Neural progenitor cell (in vitro differentiated cells): ENCODE measurements around the gene AK5. TPM values are rescaled to one million over a fixed set of nuclear protein-coding genes. Genes with fewer than 3 reads are reported as not detected.

Experiments used
- DNase-seq: peaks from one replicate; pipeline ENCODE4 v3.0.0-alpha.2; 2016; ENCODE audit warnings: low spot score
- H2AFZ ChIP-seq: fragments of 200-600 bp; sonication (generic); replicated peaks from 2 replicates; pipeline ENCODE4 v1.6.1; 2016; ENCODE audit warnings: antibody characterized with exemption
- H3F3A ChIP-seq: fragments of 200-600 bp; sonication (generic); 2 replicates; pipeline ENCODE4 v1.6.1; 2016; ENCODE audit warnings: antibody characterized with exemption, low read depth
- H3K27ac ChIP-seq: fragments of 200-600 bp; sonication (generic); 2 replicates; pipeline ENCODE4 v1.5.1; 2016; ENCODE audit warnings: mild to moderate bottlenecking
- H3K27me3 ChIP-seq: fragments of 200-600 bp; sonication (generic); 2 replicates; pipeline ENCODE4 v1.6.1; 2016; ENCODE audit warnings: mild to moderate bottlenecking, moderate library complexity
- H3K36me3 ChIP-seq: fragments of 200-600 bp; sonication (generic); 2 replicates; pipeline ENCODE4 v1.5.1; 2016
- H3K4me1 ChIP-seq: fragments of 200-600 bp; sonication (generic); 2 replicates; pipeline ENCODE4 v1.6.1; 2016; ENCODE audit warnings: mixed run types
- H3K4me2 ChIP-seq: fragments of 200-600 bp; sonication (generic); 2 replicates; pipeline ENCODE4 v1.6.1; 2016
- H3K4me3 ChIP-seq: fragments of 200-600 bp; sonication (generic); 2 replicates; pipeline ENCODE4 v1.5.1; 2016
- H3K79me2 ChIP-seq: fragments of 200-600 bp; sonication (generic); 2 replicates; pipeline ENCODE4 v1.6.1; 2016; ENCODE audit warnings: low read depth
- H3K9ac ChIP-seq: fragments of 200-600 bp; sonication (generic); 2 replicates; pipeline ENCODE4 v1.6.1; 2016
- H3K9me3 ChIP-seq: fragments of 200-600 bp; sonication (generic); 2 replicates; pipeline ENCODE4 v1.5.1; 2016; ENCODE audit warnings: low read depth
- H4K20me1 ChIP-seq: fragments of 200-600 bp; sonication (generic); 2 replicates; pipeline ENCODE4 v1.6.1; 2016; ENCODE audit warnings: low read depth
- H3K27ac Mint-ChIP-seq: 3 replicates; pipeline ENCODE4 v1.8.0; 2021; ENCODE audit warnings: mixed read lengths
- H3K27me3 Mint-ChIP-seq: 2 replicates; pipeline ENCODE4 v1.8.0; 2022; ENCODE audit warnings: low read depth, mild to moderate bottlenecking, inconsistent platforms, moderate library complexity, mixed read lengths; ENCODE audit not compliant: insufficient read depth
- H3K36me3 Mint-ChIP-seq: 3 replicates; pipeline ENCODE4 v1.8.0; 2021; ENCODE audit warnings: mixed read lengths
- H3K4me1 Mint-ChIP-seq: 3 replicates; pipeline ENCODE4 v1.8.0; 2021; ENCODE audit warnings: mixed read lengths
- H3K4me3 Mint-ChIP-seq: 3 replicates; pipeline ENCODE4 v1.8.0; 2021; ENCODE audit warnings: mild to moderate bottlenecking, moderate library complexity, mixed read lengths
- H3K9me3 Mint-ChIP-seq: 3 replicates; pipeline ENCODE4 v1.8.0; 2020; ENCODE audit warnings: mixed read lengths
- CTCF ChIP-seq: fragments of 200-600 bp; sonication (generic); IDR thresholded peaks from 2 replicates; pipeline ENCODE4 v1.5.1; 2017; ENCODE audit warnings: antibody characterized with exemption, mild to moderate bottlenecking
- EZH2 ChIP-seq: fragments of 200-600 bp; sonication (generic); IDR thresholded peaks from 2 replicates; pipeline ENCODE4 v1.6.1; 2017; ENCODE audit warnings: antibody characterized with exemption, mild to moderate bottlenecking, moderate library complexity
- EZH2phosphoT487 ChIP-seq: fragments of 200-600 bp; sonication (generic); IDR thresholded peaks from 2 replicates; pipeline ENCODE4 v1.6.1; 2017; ENCODE audit warnings: antibody characterized with exemption
- total RNA-seq: library from RNA; depleted of rRNA; stranded (reverse); fragments of >200 nt; gene quantifications from 2 replicates; pipeline ENCODE4 v1.2.3, GENCODE V29; 2015; ENCODE audit warnings: low replicate concordance

Gene AK5
- total RNA-seq, 1 donor from 2014 or later: 1.8 TPM

DNA sequence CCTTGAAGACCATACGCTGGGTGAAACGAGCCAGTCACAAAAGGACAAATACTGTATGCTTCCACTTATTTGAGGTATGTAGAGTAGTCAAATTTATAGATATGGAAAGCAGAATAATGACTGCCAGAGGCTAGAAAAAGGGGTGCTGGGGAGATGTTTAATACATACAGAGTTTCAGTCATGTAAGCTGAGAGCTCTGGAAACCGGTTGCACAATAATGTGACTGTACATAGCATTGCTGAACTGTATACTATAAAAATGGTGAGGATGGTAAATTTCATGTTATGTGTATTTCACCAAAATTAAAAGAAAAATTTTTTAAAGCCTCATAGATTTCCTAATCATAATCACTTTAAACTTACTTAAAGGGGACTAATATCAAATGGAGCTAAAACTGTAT lies 289.8 kb downstream of the AK5 start:
- Histone ChIP-seq H3K36me3 (peaks cover 20% of the 10 kb centered on the region), H3F3A (no peaks in the 10 kb centered on the region), H3K4me2 (no peak overlapping the region), H3K9me3 (no peaks in the 10 kb centered on the region), H3K27ac (no peak overlapping the region), H3K4me3 (no peak overlapping the region), H4K20me1 (no peaks in the 10 kb centered on the region), H3K9ac (no peak overlapping the region), H3K27me3 (no peaks in the 10 kb centered on the region), H2AFZ (no peak overlapping the region), H3K4me1 (no peaks in the 10 kb centered on the region), H3K79me2 (no peaks in the 10 kb centered on the region)
- H3K27ac Mint-ChIP-seq: no peak overlapping the region
- no peak for DNase-seq
- H3K36me3 Mint-ChIP-seq: peaks cover 27% of the 10 kb centered on the region
- H3K27me3 Mint-ChIP-seq: no peaks in the 10 kb centered on the region
- TF ChIP-seq EZH2phosphoT487: no peak
- no peaks in the 10 kb centered on the region for H3K4me1 Mint-ChIP-seq
- no peaks in the 10 kb centered on the region for H3K9me3 Mint-ChIP-seq
- H3K4me3 Mint-ChIP-seq: no peak overlapping the region

GRCh38 chr1:77579547-77579946 lies 297.7 kb downstream of the AK5 start:
- Histone ChIP-seq H3K27me3 (no peaks in the 10 kb centered on the region), H3K9ac (no peak overlapping the region), H3F3A (no peaks in the 10 kb centered on the region), H3K4me3 (no peak overlapping the region), H4K20me1 (peaks cover 2% of the 10 kb centered on the region), H3K36me3 (peaks cover 33% of the 10 kb centered on the region), H3K9me3 (no peaks in the 10 kb centered on the region), H2AFZ (no peak overlapping the region), H3K27ac (no peak overlapping the region), H3K4me2 (no peak overlapping the region), H3K79me2 (no peaks in the 10 kb centered on the region), H3K4me1 (no peaks in the 10 kb centered on the region)
- no peaks in the 10 kb centered on the region for H3K27me3 Mint-ChIP-seq
- no peak overlapping the region for H3K27ac Mint-ChIP-seq
- no peak for TF ChIP-seq EZH2phosphoT487
- no peak for TF ChIP-seq CTCF
- TF ChIP-seq EZH2: no peak
- H3K4me3 Mint-ChIP-seq: no peak overlapping the region
- H3K4me1 Mint-ChIP-seq: no peaks in the 10 kb centered on the region
- H3K9me3 Mint-ChIP-seq: no peaks in the 10 kb centered on the region
- peaks cover 18% of the 10 kb centered on the region for H3K36me3 Mint-ChIP-seq
- no peak for DNase-seq

DNA sequence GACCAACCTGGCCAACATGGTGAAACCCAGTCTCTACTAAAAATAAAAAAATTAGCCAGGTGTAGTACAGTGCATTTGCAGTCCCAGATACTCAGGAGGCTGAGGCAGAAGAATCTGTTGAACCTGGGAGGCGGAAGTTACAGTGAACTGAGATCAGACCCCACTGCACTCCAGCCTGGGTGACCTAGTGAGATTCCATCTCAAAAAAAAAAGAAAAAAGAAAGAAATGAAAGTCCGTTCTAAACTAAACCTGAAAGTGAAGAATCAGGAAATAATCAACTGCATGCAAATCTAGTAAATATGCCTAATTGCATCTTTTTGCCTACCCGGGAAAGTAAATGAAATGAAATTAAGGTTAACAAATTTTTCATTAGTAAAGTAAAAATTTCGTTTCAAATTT lies 301.1 kb downstream of the AK5 start:
- TF ChIP-seq EZH2 (no peak), EZH2phosphoT487 (no peak), CTCF (no peak)

DNA sequence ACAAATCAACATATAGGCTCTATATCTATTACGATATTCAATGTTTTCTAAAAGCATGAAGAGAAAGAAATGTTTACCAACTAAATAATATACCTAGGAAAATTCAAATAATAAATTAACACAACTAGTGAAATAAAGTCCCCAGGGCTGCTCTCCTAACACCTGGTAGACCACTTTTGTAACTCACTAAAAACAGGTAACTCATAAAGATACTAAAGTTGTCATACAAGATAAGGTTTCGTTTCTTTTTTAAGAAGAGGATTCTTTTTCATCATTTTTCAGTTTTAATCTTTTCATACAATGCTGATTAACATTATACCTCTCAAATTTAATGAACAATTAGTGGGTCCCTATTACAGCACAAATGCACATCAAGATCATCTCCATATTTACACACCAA lies 301.7 kb downstream of the AK5 start:
- Histone ChIP-seq H3K9me3 (no peaks in the 10 kb centered on the region), H3K4me2 (no peak overlapping the region), H3K36me3 (peaks cover 27% of the 10 kb centered on the region), H3F3A (no peaks in the 10 kb centered on the region), H3K27me3 (no peaks in the 10 kb centered on the region), H2AFZ (no peak overlapping the region), H3K4me3 (no peak overlapping the region), H3K27ac (no peak overlapping the region), H3K9ac (no peak overlapping the region), H3K4me1 (no peaks in the 10 kb centered on the region), H3K79me2 (no peaks in the 10 kb centered on the region), H4K20me1 (peaks cover 9% of the 10 kb centered on the region)
- Mint-ChIP-seq H3K27ac (no peak overlapping the region), H3K27me3 (no peaks in the 10 kb centered on the region), H3K4me3 (no peak overlapping the region), H3K36me3 (peaks cover 23% of the 10 kb centered on the region), H3K9me3 (no peaks in the 10 kb centered on the region), H3K4me1 (no peaks in the 10 kb centered on the region)
- DNase-seq: no peak
- TF ChIP-seq EZH2: no peak
- no peak for TF ChIP-seq CTCF
- TF ChIP-seq EZH2phosphoT487: no peak

More for the DNA sequence above, 301.1 kb downstream of the AK5 start:
- Histone ChIP-seq H3K4me3 (no peak overlapping the region), H3K4me1 (no peaks in the 10 kb centered on the region), H3K27ac (no peak overlapping the region), H3K36me3 (peaks cover 30% of the 10 kb centered on the region), H3F3A (no peaks in the 10 kb centered on the region), H3K27me3 (no peaks in the 10 kb centered on the region), H3K79me2 (no peaks in the 10 kb centered on the region), H4K20me1 (peaks cover 9% of the 10 kb centered on the region), H3K9ac (no peak overlapping the region), H3K9me3 (no peaks in the 10 kb centered on the region), H3K4me2 (no peak overlapping the region), H2AFZ (no peak overlapping the region)
- Mint-ChIP-seq H3K27ac (no peak overlapping the region), H3K27me3 (no peaks in the 10 kb centered on the region), H3K4me1 (no peaks in the 10 kb centered on the region), H3K9me3 (no peaks in the 10 kb centered on the region), H3K4me3 (no peak overlapping the region), H3K36me3 (peaks cover 21% of the 10 kb centered on the region)
- no peak for DNase-seq
